DND-41 (cell line): ENCODE measurements around the gene BAHCC1.

Experiments used
- ATAC-seq: fragments of 200-7000 bp; cut with Tn5 transposase; 3 replicates; pipeline ENCODE4 v1.9.1; 2021; ENCODE audit warnings: low read depth; ENCODE audit not compliant: insufficient read depth
- DNase-seq: peaks from one replicate; pipeline ENCODE4 v3.0.0-alpha.2; 2020
- H2AFZ ChIP-seq: 2 replicates; pipeline ENCODE4 v1.6.0; 2012; ENCODE audit warnings: low read depth, low read length
- H3K27ac ChIP-seq: 2 replicates; pipeline ENCODE4 v1.5.1; 2012; ENCODE audit warnings: low read length, inconsistent platforms
- H3K27me3 ChIP-seq: fragments of 200-600 bp; sonication (generic); 2 replicates; pipeline ENCODE4 v1.6.0; 2012; ENCODE audit warnings: low read length, mild to moderate bottlenecking, inconsistent platforms; ENCODE audit not compliant: insufficient read depth, poor library complexity
- H3K36me3 ChIP-seq: 2 replicates; pipeline ENCODE4 v1.5.1; 2012; ENCODE audit warnings: low read length, inconsistent platforms; ENCODE audit not compliant: insufficient read depth
- H3K4me1 ChIP-seq: 2 replicates; pipeline ENCODE4 v1.5.1; 2012; ENCODE audit warnings: mild to moderate bottlenecking, low read length; ENCODE audit not compliant: insufficient read depth
- H3K4me2 ChIP-seq: 2 replicates; pipeline ENCODE4 v1.6.0; 2012; ENCODE audit warnings: mild to moderate bottlenecking, moderate library complexity, low read length, inconsistent platforms; ENCODE audit not compliant: insufficient read depth
- H3K4me3 ChIP-seq, 2 experiments: fragments of 200-600 bp in 1 of 2; shearing (Covaris generic) in 1 of 2; 2 replicates each; pipeline ENCODE4 v1.5.1; 2012 to 2016; ENCODE audit warnings: inconsistent platforms in 2 of 2, low read length in 2 of 2, mild to moderate bottlenecking in 2 of 2, low read depth in 1 of 2, moderate library complexity in 1 of 2
- H3K79me2 ChIP-seq: 2 replicates; pipeline ENCODE4 v1.6.0; 2012; ENCODE audit warnings: low read length, inconsistent platforms; ENCODE audit not compliant: insufficient read depth
- H3K9ac ChIP-seq: 2 replicates; pipeline ENCODE4 v1.6.0; 2012; ENCODE audit warnings: low read depth, mild to moderate bottlenecking, inconsistent platforms, low read length, moderate library complexity
- H3K9me3 ChIP-seq: 2 replicates; pipeline ENCODE4 v1.5.1; 2012; ENCODE audit warnings: low read length, moderate library complexity, mild to moderate bottlenecking, inconsistent platforms; ENCODE audit not compliant: insufficient read depth, severe bottlenecking
- H4K20me1 ChIP-seq: 2 replicates; pipeline ENCODE4 v1.6.0; 2012; ENCODE audit warnings: low read length; ENCODE audit not compliant: insufficient read depth
- CTCF ChIP-seq: IDR thresholded peaks from 2 replicates; pipeline ENCODE4 v1.5.1; 2012; ENCODE audit warnings: borderline replicate concordance, low read length, moderate library complexity, mild to moderate bottlenecking; ENCODE audit not compliant: poor library complexity, severe bottlenecking; ENCODE audit errors: extremely low read depth
- EZH2 ChIP-seq: IDR thresholded peaks from 3 replicates; pipeline ENCODE4 v1.6.1; 2012; ENCODE audit warnings: borderline replicate concordance, low read depth, mild to moderate bottlenecking, moderate library complexity, low read length, inconsistent platforms; ENCODE audit not compliant: severe bottlenecking

The BAHCC1 gene

GRCh38 chr17:81489012-81489997 lies 94.0 kb downstream of the BAHCC1 start:
- peaks cover 45% of the 10 kb centered on the region for H3K4me1 ChIP-seq
- peak overlapping the region; percentile 98; the same call in 1 of the 2 replicates for H3K9ac ChIP-seq
- ATAC-seq: no peak
- H4K20me1 ChIP-seq: 0 out of 2 replicates have a peak, but pooled peaks cover 5% of the 10 kb centered on the region
- no peaks in the 10 kb centered on the region; the same call in 1 of the 2 replicates for H3K36me3 ChIP-seq
- H3K27ac ChIP-seq: no peak overlapping the region
- no peak overlapping the region for H2AFZ ChIP-seq
- peaks cover 15% of the 10 kb centered on the region for H3K79me2 ChIP-seq
- peak overlapping the region; percentile 99 for H3K4me2 ChIP-seq
- peak overlapping the region in 1 of 2 experiments; percentile 85; a peak in 1 of 4 replicates for H3K4me3 ChIP-seq
- no peaks in the 10 kb centered on the region for H3K9me3 ChIP-seq
- no peak for DNase-seq
- TF ChIP-seq CTCF (no peak), EZH2 (no peak)
- H3K27me3 ChIP-seq: no peaks in the 10 kb centered on the region

DNA sequence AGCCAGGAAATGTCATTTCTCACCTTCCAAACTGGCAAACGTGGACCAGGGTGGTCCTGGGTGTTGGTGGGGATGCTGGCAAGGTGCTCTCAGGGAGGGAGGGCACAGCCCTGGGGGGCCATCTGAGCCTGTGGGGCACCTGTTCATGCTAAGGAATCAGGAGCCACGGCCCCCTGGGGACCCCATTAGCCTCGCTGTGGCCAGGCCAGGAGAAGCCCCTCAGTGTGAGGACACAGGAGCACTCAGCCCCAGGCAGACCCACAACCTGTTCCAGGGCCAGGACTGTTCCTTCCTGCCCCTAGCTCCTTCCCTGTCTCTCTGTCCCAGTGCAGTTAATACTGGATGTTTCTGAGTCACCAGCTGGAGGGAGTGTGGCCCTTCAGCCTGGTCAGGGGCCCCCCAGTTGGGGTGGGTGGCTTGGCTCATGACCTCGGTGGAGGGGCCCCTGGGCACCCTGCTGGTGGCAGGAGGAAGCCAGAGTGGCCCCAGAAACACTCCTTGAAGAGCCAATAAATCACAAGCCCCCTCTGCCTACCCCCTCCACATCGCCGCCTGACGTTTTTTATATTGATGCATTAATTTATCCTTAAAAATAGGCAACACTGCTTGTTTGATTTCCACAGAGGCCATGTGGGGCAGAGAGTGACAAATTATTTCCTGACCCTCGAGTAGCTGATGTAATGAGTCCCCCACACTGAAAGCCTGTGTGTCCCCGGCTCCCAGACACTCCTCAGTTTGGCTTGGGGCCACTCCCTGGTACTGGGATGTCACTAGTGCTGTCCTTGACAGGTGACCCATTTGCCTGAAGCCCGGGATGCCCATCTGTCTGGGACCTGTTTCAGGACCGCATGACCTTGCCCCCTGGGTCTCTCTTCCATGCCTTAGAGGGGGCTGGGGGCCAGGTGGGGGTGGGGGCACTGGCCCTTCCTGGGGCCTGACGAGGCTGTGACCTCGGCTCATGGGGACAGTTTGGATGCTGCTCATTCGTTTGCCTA lies 95.0 kb downstream of the BAHCC1 start:
- DNase-seq (no peak), ATAC-seq (no peak)
- no peak overlapping the region for H3K4me2 ChIP-seq
- no peak overlapping the region for H3K4me3 ChIP-seq
- peaks cover 10% of the 10 kb centered on the region for H3K79me2 ChIP-seq
- no peak for TF ChIP-seq EZH2
- TF ChIP-seq CTCF: no peak
- no peak overlapping the region for H3K27ac ChIP-seq
- 0 out of 2 replicates have a peak, but pooled peaks cover 5% of the 10 kb centered on the region for H4K20me1 ChIP-seq
- no peak overlapping the region for H3K9ac ChIP-seq
- peaks cover 35% of the 10 kb centered on the region for H3K4me1 ChIP-seq
- H2AFZ ChIP-seq: no peak overlapping the region
- no peaks in the 10 kb centered on the region for H3K27me3 ChIP-seq
- H3K9me3 ChIP-seq: no peaks in the 10 kb centered on the region
- H3K36me3 ChIP-seq: no peaks in the 10 kb centered on the region; the same call in 1 of the 2 replicates

DNA sequence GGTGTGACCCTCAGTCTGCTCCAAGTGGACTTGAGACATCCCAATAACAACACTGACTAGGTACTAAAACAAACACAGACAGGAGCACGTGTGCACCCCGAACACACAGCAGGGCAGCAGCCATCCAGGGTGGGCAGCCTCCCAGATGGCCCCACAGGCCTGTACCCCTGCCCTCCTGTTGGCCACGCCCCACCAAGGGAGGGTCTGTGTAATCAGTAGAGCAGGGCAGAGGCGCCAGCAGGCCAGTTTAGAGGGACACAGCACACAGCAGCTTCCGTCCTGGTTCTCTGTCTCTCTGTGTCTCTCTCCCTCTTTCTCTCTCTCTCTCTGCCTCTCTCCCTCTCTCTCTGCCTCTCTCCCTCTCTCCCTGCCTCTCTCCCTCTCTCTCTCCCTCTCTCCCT lies 95.9 kb downstream of the BAHCC1 start:
- Histone ChIP-seq H3K4me1 (peaks cover 30% of the 10 kb centered on the region), H4K20me1 (0 out of 2 replicates have a peak, but pooled peaks cover 5% of the 10 kb centered on the region), H3K4me3 (no peak overlapping the region), H3K9ac (no peak overlapping the region), H3K36me3 (no peaks in the 10 kb centered on the region; the same call in 1 of the 2 replicates), H2AFZ (no peak overlapping the region), H3K27me3 (no peaks in the 10 kb centered on the region), H3K4me2 (no peak overlapping the region), H3K79me2 (peaks cover 10% of the 10 kb centered on the region), H3K9me3 (no peaks in the 10 kb centered on the region), H3K27ac (no peak overlapping the region)
- ATAC-seq (no peak), DNase-seq (no peak)
- TF ChIP-seq CTCF (no peak), EZH2 (no peak)
